ENCODE results near the gene PREP.
"Not testable (repeated sequence)": the region's sequence is repeated elsewhere in the genome, so short reads cannot be mapped to it uniquely, and the experiment has no call there.

Gene PREP

DNA sequence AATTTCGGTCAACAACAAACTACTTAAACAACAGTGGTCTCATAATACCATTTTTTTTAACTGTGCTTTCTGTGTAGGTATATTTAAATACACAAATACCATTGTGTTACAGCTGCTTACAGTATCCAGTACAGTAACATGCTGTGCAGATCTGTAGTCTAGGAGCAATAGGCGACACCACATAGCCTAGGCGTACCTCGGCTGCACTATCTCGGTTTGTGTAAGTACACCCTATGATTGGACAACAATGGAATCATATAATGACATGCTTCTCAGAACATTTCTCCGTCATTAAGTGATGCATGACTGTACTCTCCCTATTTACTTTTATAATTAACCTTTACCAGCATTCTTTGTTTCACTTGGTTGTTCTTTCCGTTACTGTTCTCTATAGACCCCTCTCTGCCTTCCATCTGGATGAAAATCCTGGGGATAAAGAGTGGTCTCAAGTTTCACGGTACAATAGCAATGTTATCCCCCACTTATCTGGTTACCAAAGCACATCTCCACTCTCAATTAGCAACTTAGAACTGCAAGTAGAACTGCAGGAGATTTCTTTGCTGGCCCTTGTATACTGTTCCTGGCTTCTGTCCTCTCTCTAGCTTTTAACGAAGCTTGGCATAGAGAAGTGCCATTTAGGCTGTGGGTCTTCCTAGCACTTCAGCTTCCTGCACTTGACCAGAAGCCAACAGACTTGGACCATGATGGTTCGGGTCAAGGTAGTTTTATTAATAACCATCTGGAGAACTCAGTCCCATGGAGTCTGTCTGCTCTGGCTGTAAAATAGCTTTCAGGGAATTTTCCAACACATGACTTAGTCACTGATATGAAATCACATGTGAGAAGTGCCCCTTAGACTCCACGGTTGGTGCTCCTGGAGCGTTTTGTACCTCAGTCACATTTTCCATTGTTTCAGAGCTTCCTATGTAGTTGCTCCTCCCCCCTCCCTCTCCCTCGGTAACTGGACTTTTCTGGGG, 142.7 kb downstream of the PREP start:
- peak; percentile 98 for DNase-seq

DNA sequence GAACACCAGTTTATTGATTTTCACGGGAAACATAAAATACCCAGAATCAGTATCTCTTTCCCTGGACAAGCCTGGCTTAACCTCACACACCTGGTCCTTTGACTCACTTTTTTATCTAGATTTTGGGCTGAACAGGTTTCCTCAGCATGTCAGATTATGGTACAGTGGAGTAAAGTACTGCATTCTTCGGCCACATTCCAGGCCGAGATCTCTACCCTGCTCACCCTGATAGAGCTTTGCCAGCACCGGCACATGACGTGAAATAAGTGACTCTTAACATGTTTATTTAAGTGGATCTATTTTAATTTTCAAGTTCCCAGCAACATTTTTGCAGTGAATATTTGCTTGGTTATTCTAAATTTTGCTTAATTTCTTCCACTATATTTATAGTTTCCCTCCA, 144.1 kb downstream of the PREP start:
- DNase-seq = no peak

DNA sequence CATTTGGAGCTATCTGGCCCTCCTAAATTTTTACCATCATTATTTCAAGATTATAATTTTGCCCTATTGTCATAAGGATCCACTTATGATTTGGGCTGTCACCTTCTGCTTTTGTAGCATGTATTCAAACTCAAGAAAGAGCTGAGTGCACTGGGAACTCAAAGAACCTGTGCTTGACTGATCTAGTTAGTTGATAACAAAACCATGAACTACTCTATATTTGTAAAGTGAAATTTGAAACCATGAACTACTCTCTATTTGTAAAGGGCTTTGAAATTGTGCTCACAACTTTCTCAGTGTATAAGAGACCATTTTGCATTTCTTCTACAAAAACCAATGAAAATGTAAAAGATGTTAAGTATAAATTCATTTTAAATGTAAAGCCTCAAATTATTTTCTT, 145.5 kb downstream of the PREP start:
- DNase-seq = peak; percentile 28

DNA sequence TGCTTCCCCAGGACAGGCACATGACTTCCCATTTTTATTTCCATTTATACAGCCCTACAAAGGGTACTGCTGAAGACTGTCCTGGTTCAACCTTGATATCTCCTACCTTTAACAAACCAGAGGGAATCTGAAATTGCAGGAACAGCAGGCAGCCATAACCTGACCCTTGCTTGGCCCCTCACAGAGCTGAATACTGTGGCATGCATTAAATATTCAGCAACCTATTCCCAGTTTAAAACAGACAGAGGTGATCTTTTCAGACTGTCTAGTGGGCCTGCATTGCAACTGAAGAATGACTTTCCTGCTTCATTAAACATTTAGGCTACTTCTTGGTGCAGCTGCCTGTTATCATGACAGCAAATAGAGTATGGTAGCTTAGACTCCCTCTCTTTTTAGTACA, 146.3 kb downstream of the PREP start:
- peak; percentile 11 for DNase-seq

DNA sequence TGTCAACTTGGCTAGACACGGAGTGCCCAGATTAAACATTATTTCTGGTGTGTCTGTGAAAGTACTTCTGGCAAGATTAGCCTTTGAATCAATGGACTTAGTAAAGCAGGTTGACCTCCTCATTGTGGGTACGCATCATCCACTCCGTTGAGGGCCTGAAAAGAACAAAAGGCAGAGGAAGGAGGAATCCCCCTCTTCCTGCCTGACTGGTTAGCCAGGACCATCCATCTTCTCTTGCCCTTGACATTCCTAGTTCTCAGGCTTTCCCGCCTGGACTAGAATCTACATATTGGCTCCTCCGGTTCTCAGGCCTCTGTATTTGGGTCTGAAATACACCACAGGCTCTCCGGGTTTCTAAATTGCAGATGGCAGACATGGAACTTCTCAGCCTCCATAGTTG, 149.1 kb downstream of the PREP start:
- DNase-seq = no peak

DNA sequence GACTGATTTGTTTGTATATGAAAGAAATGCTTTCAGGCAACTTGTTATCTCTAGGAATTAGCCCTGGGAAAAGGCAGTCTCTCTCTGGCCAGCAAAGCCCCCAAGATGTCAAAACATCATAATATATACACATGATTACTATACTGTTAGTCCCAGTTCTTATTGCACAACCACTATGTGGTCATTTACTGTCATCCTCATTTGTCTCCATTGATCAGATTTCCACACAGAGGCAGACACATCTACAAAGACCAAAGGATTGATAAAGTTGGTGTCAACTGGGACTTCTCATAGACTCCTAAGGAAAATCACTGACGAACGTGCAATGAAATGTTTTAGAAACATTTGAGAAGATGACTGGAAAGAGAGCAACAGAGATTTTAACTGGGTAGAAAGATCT, 151.2 kb downstream of the PREP start:
- DNase-seq = no peak

DNA sequence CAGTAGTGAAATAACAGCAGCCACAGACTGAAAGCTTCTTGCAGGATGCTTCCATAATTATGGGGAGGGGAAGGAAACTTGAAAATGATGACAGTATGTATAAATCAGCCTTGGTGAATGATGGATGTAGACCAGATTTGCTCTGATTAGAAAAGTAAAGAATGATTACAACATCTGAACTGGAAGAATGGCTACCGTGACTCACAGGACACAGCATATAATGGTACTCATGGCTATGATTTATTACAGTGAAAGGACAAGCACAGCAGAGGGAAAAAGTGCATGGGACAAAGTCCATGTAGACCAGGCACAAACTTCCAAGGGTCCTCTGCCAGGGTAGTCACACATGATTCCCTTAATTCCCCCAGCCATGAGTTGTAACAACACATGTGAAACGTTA, 152.3 kb downstream of the PREP start:
- DNase-seq = peak; percentile 36

DNA sequence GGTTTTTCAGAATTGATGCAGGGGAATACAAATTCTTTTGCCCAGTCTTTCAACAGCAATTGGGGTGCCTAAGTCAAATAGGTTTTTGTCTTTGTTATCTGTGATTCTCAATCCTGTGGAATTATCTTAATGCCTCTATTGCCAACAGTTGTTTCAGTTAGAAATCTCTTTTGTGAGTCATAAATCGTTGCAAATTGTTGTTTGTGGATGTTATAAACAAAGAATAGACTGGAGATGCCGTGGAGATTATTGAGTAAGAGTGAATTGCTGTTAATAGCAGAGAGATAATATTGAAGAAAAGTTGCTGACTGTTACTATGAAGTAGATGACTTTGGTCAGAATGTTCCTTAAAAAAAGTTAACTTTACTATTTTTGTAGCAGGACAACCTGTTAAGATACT, 159.4 kb downstream of the PREP start:
- DNase-seq = no peak

DNA sequence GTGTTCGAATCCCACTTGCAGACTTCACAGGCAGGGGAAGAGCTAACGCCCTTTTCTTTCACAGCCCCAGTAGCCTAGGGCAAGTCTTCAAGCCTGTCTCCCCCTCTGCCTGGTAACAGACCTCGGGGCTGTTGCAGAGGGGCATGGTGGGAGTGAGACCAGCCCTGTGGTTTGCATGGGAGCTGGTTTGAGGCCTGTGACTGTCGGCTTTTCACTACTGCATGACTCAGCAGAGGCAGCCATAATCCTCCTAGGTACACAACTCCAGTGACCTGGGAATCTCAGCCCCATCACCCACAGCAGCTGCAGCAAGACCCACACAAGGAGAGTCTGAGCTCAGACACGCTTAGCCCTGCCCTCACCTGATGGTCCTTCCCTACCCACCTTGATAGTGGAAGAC, 167.7 kb downstream of the PREP start:
- DNase-seq = no peak

DNA sequence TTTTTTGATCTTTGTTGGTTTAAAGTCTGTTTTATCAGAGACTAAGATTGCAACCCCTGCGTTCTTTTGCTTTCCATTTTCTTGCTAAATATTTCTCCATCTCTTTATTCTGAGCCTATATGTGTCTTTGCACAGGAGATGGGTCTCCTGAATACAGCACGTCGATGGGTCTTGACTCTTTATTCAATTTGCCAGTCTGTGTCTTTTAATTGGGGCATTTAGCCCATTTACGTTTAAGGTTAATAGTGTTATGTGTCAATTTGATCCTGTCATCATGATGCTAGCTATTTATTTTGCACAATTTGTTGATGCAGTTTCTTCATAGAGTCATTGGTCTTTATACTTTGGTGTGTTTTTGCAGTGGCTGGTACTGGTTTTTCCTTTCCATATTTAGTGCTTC, 171.1 kb downstream of the PREP start:
- not testable (repeated sequence) for DNase-seq
